Activated naive CD8-positive, alpha-beta T cell treated with anti-CD3 and anti-CD28 coated beads, Interleukin-2, amount 50 U/mL, for 16 hours (primary cell): ENCODE data around the gene SLC52A3.
"Not testable (repeated sequence)": the region's sequence is repeated elsewhere in the genome, so short reads cannot be mapped to it uniquely, and the experiment has no call there.

ENCODE experiments used
- DNase-seq: peaks from one replicate; pipeline ENCODE4 v3.0.0-alpha.2; 2020; ENCODE audit warnings: low read depth, low spot score

The SLC52A3 gene

DNA sequence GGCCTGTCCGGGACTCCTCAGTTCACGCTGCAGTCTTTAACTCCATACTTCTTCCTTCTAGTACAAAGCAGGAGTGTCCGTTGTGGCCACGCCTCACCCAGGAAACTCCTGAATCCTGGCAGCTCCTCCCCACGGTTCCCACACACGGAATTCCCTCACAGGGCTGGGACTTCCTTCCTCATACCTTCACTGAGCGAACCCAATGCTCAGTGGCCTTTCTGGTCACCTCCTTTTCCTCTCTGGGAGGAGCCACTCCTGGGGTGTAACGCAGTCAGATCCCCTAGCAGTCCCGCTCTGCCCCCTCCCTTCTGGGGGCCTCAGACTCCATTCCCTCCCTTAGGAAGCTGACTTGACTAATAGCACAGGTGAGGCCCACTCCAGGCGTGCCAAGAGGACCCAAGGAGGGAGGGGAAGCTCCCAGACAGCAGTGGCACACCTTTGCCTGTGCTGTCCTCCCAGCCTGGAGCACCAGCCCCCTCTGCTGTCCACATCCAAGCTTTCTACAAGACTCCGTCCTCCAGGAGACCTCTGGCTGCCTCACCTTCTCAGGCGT is at the start of gene SLC52A3:
SLC52A3 (minus strand) TSS at position 75 of the 553 bp plus-strand sequence. CDS start 2,726 bp downstream, outside the sequence.
- DNase-seq, result no peak

DNA sequence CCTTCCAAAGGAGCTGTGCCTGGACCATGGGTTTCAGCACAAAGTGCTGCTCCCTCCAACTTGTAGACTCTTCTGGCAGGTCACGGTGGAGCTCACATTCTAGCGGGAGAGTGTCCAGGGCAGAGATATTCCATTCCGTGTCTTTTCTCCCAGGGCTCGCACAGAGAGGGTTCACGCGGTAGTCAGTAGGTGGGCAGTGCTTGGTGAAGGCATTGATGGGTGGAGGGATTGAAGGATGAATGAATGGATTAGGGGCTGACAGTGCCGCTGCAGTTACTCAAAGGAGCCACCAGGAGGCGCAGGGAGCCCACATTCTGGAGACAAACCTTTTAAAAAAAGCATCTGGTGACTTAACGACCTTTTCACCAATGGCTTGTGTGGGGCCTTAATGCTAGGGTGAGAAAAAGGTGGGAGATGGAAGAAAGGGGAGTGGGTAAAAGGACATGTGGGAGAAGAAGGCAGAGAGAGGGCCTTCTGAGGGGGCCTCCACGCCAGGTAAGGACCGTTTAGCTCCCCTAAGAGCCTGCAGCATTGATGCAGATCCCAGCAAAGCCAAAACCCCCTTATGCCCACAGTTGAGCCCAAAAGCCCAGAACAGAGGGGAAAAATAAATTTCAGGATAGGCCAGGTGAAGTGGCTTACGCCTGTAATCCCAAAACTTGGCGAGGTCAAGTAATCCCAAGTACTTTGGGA is 47.8 kb upstream of the SLC52A3 start:
- DNase-seq, result peak; percentile 44

DNA sequence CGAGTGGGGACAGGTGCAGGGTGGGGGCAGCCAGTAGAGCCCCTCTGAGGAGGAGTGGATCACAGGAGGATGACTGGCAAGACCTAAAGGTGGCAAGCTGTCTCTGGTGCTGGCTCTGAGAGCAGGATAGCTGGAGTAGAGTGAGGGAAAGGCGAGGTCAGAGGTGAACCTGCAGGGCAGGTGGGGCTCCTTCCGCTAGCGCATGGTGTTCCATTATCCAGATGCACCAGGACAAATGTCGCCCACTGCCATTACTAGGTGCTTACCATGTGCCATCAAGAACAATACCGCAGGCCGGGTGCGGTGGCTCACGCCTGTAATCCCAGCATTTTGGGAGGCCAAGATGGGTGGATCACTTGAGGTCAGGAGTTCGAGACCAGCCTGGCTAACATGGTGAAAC is 46.9 kb upstream of the SLC52A3 start:
- no peak for DNase-seq

DNA sequence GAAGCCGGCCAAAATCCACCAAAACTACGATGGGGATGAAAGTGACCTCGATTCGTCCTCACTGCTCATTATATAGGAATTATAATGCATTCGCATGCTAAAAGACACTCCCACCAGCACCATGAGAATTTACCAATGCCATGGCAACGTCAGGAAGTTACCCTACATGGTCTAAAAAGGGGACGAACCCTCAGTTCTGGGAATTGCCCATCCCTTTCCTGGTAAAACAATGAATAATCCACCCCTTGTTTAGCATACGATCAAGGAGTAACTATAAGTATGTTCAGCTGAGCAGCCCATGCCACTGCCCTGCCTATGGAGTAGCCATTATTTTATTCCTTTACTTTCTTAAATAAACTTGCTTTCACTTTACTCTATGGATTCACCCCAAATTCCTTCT is 45.1 kb upstream of the SLC52A3 start:
- no peak for DNase-seq

DNA sequence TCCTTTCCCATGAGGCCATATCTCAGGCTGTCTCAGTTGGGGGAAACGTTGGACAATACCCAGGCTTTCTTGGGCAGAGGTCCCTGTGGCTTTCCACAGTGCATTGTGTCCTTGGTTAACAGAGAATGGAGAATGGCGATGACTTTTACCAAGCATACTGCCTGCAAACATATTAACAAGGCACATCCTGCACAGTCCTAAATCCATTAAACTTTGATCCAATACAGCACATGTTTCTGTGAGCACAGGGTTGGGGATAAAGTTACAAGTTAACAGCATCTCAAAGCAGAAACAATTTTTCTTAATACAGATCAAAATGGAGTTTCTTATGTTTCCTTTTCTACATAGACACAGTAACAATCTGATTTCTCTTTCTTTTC is 44.1 kb upstream of the SLC52A3 start:
- DNase-seq, result not testable (repeated sequence)

DNA sequence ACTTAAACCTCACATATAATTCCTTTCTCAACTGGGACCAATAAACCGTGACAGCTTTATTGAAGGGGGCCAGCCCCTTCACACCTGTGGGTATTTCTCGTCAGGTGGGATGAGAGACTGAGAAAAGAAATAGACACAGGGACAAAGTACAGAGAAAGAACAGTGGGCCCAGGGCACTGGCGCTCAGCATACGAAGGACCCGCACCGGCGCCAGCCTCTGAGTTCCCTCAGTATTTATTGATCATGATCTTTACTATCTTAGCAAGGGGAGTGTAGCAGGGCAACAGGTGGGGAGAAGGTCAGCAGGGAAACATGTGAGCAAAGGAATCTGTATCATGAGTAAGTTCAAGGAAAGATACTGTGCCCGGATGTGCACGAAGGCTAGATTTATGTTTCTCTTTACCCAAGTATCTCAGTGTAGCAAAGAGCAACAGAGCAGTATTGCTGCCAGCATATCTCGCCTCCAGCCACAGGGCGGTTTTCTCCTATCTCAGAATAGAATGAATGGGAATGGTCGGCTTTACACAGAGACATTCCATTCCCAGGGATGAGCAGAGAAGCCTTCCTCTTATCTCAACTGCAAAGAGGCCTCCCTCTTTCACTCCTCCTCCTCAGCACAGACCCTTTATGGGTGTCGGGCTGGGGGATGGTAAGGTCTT is 43.6 kb upstream of the SLC52A3 start:
- not testable (repeated sequence) for DNase-seq

DNA sequence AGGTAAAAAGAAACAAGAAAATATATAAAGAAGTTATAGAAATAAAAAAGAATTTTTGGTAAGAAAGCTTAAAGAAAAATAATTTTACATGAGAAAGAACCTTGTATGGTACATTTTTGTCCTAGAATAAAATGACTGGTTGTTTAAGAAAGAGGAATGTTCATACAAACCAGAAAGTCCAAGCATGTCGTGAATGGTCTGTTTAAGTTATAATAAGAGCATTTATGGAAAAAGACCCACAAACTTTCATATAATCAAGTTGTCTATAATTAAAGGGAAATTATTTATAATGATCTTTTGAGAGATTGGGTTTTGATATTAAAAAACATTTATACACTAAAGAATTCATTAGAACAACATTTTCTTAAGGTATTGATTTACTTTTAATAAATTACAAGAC is 37.4 kb upstream of the SLC52A3 start:
- no peak for DNase-seq

DNA sequence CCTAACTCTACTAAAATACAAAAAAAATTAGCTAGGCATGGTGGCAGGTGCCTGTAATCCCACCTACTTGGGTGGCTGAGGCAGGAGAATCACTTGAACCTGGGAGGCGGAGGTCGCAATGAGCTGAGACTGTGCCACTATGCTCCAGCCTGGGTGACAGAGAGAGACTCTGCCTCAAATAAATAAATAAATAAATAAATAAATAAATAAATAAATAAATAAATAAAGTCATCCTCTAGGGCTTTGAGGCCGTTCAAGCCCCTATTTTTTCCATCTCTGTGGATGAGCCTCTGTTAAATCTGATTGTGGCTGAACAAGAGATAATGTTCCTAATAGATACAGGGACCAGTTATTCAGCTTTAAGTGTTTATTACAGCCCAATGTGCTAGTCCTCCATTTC is 33.4 kb upstream of the SLC52A3 start:
- DNase-seq, result no peak

DNA sequence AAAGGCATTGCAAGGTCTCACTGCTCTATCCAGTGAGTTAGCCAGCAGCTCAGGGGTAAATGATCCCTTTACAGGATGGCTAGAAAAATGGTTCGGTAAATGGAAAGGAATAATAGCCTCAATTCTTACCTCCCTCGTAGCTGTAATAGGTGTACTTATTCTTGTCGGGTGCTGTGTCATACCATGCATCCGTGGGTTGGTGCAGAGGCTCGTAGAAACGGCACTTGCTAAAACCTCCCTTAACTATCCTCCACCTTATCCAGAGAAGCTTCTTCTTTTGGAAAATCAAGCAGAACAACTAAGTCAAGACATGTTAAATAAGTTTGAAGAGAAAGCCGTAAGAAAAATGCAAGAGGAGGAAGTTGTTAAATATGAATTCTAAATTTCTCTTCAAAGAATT is 31.7 kb upstream of the SLC52A3 start:
- DNase-seq, result not testable (repeated sequence)

DNA sequence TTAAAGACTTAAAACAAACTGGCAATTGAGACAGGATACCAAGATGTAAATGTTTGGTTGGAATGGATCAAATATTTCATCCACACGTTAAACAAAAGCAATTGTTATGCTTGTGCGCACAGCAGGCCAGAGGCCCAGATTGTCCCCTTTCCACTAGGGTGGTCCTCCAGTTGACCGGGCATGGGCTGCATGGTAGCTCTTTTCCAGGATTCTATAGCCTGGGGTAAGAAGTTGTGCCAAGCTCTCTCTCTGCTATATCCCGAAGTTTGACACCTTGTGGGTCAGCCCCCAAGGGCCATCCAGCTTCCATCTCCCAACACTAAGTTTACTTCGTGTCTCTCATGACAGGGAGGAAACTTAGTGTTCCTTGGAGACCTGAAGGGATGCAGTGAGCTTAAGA is 30.4 kb upstream of the SLC52A3 start:
- DNase-seq, result not testable (repeated sequence)

DNA sequence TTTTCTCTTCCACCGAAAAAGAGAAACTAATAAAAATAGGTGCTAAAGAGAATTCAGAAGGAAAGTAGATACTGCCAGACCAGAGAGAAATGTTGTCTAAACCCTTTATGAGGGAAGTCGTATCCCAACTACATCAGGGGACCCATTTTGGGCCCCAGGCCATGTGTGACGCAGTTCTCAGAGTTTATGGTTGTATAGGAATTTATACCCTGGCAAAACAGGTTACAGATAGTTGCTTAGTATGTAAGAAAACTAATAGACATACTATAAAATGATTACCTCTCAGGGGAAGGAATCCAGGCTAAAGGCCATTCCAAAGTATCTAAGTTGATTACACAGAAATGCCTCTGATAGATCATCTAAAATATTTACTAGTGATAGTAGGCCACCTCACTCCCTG is 28.6 kb upstream of the SLC52A3 start:
- no peak for DNase-seq

DNA sequence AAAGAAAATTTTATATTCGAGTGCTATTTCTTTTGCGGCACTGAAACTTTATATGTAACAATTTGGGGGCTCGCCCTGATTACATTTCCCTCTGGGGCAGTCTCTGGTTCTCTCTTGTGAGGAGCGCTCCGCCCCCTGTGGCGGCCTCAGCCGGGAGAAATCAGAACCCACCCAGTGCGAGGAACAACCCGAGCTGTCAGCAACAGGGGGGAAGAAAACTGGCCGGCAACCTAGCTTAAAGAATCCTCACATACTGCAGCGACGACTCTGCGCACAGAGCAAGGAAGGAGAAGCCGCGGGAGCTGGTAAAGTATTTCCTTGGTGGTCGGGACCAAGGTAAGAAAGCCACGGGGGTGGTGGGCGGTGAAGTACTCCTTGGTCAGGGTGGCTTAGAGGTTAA is 23.9 kb upstream of the SLC52A3 start:
- DNase-seq, result no peak

DNA sequence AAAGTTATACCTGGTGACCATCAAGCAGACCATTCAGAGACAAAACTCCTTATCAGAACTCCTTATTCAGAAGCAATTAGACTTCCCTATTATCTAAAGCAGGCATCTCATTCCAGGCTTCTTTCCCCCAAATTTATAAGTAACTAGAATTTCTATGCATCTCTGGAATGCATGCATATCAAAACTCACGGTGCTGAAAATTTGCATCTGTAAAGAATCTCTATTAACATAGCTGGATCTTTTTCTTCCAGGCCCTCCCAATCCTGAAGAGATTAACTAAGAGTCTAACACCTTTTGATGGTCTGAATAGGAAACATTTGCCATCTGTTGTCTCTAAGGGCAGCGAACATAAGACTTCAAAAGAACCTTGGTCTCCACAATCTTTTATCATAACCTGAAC is 22.8 kb upstream of the SLC52A3 start:
- DNase-seq, result no peak

DNA sequence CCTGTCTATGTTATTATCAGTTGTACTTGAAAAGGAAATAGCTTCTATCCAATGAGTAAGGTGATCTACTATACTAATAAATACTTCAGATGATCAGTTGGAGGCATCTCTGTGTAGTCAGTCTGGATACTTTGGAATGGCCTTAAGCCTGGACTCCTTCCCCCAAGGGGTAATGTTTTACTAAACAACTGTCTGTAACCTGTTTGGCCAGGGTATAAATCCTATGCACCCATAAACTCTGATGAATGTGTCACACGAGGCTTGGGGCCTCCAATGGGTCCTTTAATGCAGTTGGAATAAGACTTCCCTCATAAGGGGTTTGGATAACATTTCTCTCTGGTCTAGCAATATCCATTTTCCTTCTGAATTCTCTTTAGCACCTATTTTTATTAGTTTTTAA is 19.5 kb upstream of the SLC52A3 start:
- DNase-seq, result no peak

DNA sequence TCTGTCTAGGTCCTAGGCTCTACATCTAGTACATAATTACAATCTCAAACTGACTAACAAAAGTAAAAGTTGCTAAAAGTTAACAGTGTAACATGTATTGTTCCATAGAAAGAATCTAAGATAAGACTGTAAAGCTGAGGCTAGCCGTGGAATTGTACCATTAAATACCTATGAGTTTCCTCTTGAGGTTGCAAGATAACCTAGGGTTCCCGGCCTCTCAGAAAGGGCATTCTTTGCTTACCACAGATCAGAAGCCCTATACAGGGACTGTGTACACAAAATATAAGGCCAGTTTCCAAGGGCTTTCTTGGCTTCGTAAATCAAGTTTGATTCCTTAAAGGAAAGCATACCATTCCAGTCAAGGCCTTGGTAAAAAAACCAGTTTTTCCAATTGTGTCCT is 11.5 kb upstream of the SLC52A3 start:
- DNase-seq, result no peak

DNA sequence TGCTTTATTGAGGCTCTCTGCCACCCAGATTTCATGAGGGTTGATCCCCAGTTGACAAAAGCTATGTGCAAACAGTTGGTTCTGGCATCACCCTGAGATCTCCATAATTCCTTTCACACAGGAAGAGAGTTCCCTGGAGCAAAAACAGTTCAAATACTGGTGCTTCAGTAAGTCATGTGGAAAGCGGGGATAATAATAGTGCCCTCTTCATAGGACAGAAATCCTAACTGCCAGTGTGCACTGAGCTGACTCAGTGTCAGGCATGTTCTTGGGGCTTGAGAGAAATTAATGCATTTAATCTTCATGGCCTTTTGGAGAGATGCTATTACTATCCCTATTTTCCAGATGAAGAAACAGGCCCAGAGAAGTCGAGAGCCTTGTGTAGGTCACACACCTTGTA is 7.9 kb upstream of the SLC52A3 start:
- DNase-seq, result no peak

DNA sequence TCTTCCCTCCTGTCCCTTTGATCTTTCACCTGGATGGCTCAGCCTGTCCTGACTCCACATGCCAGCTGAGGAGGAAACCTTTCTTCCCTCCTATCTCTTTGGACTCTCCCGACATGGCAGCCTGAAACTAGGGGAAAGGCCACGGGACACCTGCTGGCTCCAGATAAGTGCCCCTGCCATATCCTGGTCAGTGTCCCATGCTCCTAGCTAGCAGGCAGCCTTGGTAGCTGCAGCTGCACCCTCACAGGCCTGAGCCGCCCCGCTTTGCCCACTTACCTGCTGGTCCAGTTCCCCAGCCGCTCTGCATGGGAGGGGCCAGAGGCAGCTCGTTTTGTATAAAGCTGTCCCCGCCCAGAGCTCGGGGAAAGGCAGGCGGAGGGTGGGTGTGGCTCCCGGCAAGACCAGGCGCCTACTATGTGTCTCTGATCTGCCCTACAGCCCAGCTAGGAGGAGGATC is 7.4 kb upstream of the SLC52A3 start:
- no peak for DNase-seq

DNA sequence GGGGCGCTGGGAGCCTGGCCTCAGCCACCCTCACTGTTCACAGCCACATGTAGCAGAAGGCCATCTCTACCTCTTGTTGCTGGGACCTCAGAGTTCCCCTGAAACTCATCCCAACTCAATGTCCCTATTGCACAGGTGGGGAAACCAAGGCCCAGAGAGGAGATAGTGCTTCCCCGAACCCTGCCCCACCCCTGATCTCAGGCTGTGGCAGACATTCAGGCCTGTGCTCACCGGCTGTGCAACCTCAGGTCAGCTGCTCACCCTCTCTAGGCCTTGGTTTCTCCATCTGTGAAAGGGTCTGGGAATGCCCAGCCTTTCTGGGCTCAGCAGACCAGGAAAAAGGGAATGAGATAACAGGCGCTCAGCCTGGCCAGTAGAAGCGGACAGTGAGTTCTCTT is 6.4 kb upstream of the SLC52A3 start:
- DNase-seq, result no peak

DNA sequence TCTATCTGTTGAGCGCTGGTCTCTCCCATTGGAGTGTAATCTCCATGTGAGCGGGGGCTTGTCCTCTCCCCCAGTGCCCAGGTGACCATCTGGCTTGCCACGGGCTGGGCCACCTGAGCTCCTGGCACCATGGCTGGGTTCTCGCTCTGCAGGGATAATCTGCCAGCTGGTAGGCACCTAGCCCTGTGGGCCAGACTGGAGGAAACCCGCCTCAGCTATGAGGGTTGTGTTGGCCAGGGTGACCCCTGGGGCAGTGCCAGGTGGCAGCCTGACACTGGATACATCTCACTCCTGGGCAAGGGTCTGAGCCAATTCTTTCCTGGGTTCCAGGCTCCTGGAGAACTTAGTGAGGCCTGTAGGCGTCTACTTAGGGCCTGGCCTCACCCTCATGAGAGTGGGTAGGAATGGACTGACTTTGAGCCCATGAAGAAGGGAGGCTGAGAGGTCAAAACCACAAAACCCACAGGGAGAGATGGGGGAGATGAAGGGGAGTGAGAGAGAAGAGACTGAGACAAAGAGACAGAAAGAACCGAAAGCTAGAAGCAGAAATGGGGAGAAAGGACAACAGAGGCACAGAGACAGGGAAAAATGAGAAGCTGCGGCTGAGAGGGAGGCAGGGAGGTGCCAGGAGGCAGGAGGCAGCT is 5.8 kb upstream of the SLC52A3 start:
- no peak for DNase-seq

DNA sequence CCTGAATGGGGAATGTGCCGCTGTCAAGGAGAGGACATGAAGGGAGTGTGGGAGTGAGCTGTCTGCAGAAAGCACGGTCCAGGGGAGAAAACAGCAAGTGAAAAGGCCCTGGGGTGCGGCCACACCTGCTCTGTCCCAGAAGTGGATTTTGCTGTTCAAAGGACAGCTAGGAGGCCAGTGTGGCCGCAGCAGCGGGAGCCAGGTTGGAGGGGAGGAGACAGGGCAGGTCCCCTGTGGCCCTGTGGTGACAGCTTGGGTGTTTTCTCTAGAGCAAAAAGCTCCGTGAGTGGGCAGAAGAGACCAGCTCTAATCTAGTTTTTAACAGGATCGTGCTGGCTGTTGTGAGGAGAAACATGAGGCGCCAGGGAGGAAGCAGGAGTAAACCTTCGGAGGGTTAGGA is 4.5 kb upstream of the SLC52A3 start:
- DNase-seq, result no peak

DNA sequence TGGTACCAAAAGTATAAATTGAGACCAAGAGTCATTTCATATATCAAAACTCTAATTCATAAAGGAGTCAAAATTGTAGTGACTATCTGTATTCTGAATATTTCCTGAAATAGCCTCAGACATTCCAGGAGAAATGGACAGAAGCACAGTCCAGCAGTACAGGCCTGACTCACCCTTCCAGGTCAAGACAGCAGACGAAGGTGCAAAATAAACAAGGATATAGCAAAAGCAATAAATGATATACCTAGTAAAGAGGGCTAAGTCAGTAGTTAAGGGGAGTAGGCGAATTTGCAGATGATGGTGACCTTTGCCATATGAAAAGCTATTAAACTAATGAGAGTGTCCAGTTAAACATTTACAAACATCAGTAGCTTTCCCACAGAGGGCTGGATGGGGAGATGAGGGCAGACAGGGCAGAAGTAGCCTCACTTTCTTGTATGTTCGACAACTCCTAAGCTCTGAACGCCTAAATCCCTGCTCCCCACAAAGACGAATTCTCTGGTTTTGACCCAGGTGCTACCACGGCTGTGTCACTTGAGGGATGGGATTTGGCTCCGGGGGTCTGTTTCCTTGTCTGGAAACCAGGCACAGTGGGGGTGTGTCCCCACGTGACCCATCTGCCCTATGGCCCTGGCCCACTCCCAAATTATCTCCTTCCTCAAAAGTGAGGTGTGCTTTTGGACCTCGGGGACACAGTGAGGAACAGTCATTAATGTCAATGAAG is 3.6 kb upstream of the SLC52A3 start:
- no peak for DNase-seq

DNA sequence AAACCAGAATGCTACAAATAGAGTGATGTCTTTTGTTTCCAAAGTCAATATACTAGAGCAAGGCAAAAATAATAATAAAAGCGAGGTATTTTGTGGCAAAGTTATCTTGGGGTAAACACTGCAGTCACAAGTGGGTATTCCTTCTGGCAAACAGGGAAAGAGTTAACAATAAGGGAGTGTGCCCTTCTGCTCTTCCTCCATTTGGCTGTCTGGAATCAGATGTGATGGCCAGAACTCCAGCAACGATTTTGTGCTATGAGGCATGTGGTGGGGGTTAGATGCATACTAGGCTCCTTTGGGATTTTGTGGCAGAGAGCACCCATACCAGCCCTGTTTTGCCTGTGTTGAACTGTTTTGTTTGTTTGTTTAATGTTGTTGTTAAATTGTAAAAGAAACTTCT is 2.4 kb upstream of the SLC52A3 start:
- no peak for DNase-seq
